ENCODE measurements around the gene LY6G6F. TPM values are rescaled to one million over a fixed set of nuclear protein-coding genes. Genes with fewer than 3 reads are reported as not detected.
A peak's percentile ranks its signal among the peaks of the same experiment; 100 is the strongest.

The LY6G6F gene
- total and polyA plus RNA-seq, 2 of the 13 experiments (the other 11 are each of a cell fraction or from before 2014, with no cell fraction given), result not detected

DNA sequence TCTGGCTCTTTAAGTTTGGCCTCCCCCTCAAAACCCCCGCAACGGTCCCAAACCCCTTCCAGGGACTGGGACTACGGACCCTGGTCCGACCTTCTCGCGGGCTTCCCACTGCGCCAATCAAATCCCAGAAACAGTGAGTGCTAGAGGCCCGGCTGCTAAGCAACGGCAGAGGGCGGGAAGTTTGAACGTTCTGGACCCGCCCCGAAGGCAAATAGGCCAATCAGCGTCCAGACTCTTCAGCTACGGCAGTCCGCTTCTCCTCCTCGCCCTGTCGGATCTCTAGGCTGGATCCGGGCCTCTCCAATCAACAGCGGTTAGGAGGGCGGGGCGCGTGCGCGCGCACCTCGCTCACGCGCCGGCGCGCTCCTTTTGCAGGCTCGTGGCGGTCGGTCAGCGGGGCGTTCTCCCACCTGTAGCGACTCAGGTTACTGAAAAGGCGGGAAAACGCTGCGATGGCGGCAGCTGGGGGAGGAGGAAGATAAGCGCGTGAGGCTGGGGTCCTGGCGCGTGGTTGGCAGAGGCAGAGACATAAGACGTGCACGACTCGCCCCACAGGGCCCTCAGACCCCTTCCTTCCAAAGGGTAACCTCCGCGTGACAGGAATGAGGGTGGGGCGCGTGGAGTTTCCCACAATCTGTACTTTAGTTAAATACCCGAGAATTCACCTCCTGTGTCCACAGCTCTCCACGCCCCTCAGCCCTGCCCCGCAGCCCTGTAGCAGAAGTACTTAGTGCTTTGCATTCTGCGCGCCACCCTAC, 33.2 kb downstream of the LY6G6F start, which contains the start of gene MSH5 (continued):
- TF ChIP-seq CEBPB (IDR thresholded peaks at IDR 0.05; ENCODE audit: borderline replicate concordance, low read depth, low read length) (no peak), KLF15 (CRISPR knock-in tag; IDR thresholded peaks at IDR 0.05; ENCODE audit: borderline replicate concordance) (peak; percentile 95; the same call in 1 of the 2 replicates), PRDM4 (CRISPR knock-in tag; IDR thresholded peaks at IDR 0.05; ENCODE audit: borderline replicate concordance) (peak; percentile 92; the same call in 1 of the 2 replicates), ZNF138 (CRISPR knock-in tag; IDR thresholded peaks at IDR 0.05; ENCODE audit: low read depth) (peak; percentile 76; the same call in 1 of the 2 replicates), NR2C2 (CRISPR knock-in tag; IDR thresholded peaks at IDR 0.05; ENCODE audit: borderline replicate concordance) (peak; percentile 61; the same call in 1 of the 2 replicates), KLF12 (CRISPR knock-in tag; IDR thresholded peaks at IDR 0.05; ENCODE audit: borderline replicate concordance) (peak; percentile 89), MIXL1 (CRISPR knock-in tag; IDR thresholded peaks at IDR 0.05) (no peak; the same call in none of the 2 replicates), GATAD1 (CRISPR knock-in tag; IDR thresholded peaks at IDR 0.05) (peak; percentile 74; the same call in 1 of the 2 replicates), ZNF558 (CRISPR knock-in tag; IDR thresholded peaks at IDR 0.05; ENCODE audit: borderline replicate concordance) (peak; percentile 67; the same call in 1 of the 2 replicates), RXRA (CRISPR knock-in tag; IDR thresholded peaks at IDR 0.05) (peak; percentile 80; the same call in 1 of the 2 replicates), ZNF749 (CRISPR knock-in tag; IDR thresholded peaks at IDR 0.05; ENCODE audit: borderline replicate concordance) (peak; percentile 96; the same call in 1 of the 2 replicates), CENPBD1 (CRISPR knock-in tag; IDR thresholded peaks at IDR 0.05; ENCODE audit: borderline replicate concordance, low read depth) (peak; percentile 96), ZNF615 (CRISPR knock-in tag; IDR thresholded peaks at IDR 0.05; ENCODE audit: borderline replicate concordance) (peak; percentile 33), ZSCAN25 (CRISPR knock-in tag; IDR thresholded peaks at IDR 0.05) (peak; percentile 91), ZNF891 (CRISPR knock-in tag; IDR thresholded peaks at IDR 0.05) (peak; percentile 98), MBNL3 (CRISPR knock-in tag; conservative IDR thresholded peaks at IDR 0.05) (no peak), SNAPC5 (CRISPR knock-in tag; IDR thresholded peaks at IDR 0.05; ENCODE audit: borderline replicate concordance) (peak; percentile 97), NR1H2 (CRISPR knock-in tag; IDR thresholded peaks at IDR 0.05; ENCODE audit: borderline replicate concordance, low read depth) (0 out of 2 replicates have a peak, but pooled peaks have one; percentile 94), POLR2A (IDR thresholded peaks at IDR 0.05; ENCODE audit: insufficient read depth in 1 of 2, low read depth in 2 of 2, low read length in 2 of 2) (peak in 1 of 2 experiments; percentile 45; a peak in 2 of 4 replicates), ZNF704 (CRISPR knock-in tag; IDR thresholded peaks at IDR 0.05; ENCODE audit: borderline replicate concordance) (peak; percentile 97), CREB1 (IDR thresholded peaks at IDR 0.05) (peak; percentile 80), CREB1 (CRISPR knock-in tag; IDR thresholded peaks at IDR 0.05) (peak; percentile 89), ELF3 (CRISPR knock-in tag; IDR thresholded peaks at IDR 0.05) (peak; percentile 47)
- TF ChIP-seq, protein P1, sequence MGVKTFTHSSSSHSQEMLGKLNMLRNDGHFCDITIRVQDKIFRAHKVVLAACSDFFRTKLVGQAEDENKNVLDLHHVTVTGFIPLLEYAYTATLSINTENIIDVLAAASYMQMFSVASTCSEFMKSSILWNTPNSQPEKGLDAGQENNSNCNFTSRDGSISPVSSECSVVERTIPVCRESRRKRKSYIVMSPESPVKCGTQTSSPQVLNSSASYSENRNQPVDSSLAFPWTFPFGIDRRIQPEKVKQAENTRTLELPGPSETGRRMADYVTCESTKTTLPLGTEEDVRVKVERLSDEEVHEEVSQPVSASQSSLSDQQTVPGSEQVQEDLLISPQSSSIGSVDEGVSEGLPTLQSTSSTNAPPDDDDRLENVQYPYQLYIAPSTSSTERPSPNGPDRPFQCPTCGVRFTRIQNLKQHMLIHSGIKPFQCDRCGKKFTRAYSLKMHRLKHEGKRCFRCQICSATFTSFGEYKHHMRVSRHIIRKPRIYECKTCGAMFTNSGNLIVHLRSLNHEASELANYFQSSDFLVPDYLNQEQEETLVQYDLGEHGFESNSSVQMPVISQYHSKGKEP (CRISPR knock-in tag; IDR thresholded peaks at IDR 0.05), result no peak
